ENCODE measurements around the gene GPAM.

The GPAM gene

GRCh38 chr10:112168733-112169132, 14.8 kb downstream of the GPAM start:
- no peak for DNase-seq (ENCODE audit: low spot score)
- TF ChIP-seq CTCF (IDR thresholded peaks at IDR 0.05; ENCODE audit: borderline replicate concordance, control extremely low read depth, extremely low read depth, insufficient read depth, missing control alignments), result no peak
- in situ Hi-C loops (cut with MboI; ENCODE audit: low sequenced_read_pairs, unreplicated experiment), result no loop called here

GRCh38 chr10:112166800-112167199, 16.8 kb downstream of the GPAM start:
- TF ChIP-seq CTCF (IDR thresholded peaks at IDR 0.05; ENCODE audit: borderline replicate concordance, control extremely low read depth, extremely low read depth, insufficient read depth, missing control alignments), result no peak
- DNase-seq (ENCODE audit: low spot score), result no peak
- in situ Hi-C loops (cut with MboI; ENCODE audit: low sequenced_read_pairs, unreplicated experiment), result no loop called here

- in situ Hi-C loops (cut with MboI; ENCODE audit: low sequenced_read_pairs, unreplicated experiment), result no loop called here
- DNase-seq (ENCODE audit: low spot score), result no peak
- TF ChIP-seq CTCF (IDR thresholded peaks at IDR 0.05; ENCODE audit: borderline replicate concordance, control extremely low read depth, extremely low read depth, insufficient read depth, missing control alignments), result no peak
Observed at GRCh38 chr10:112161757-112162518, 21.6 kb downstream of the GPAM start.

- in situ Hi-C loops (cut with MboI; ENCODE audit: low sequenced_read_pairs, unreplicated experiment), result no loop called here
Observed at GRCh38 chr10:112160834-112161233, 22.7 kb downstream of the GPAM start.

GRCh38 chr10:112159469-112159868, 24.1 kb downstream of the GPAM start:
- in situ Hi-C loops (cut with MboI; ENCODE audit: low sequenced_read_pairs, unreplicated experiment), result no loop called here
- DNase-seq (ENCODE audit: low spot score), result no peak
- no peak for TF ChIP-seq CTCF (IDR thresholded peaks at IDR 0.05; ENCODE audit: borderline replicate concordance, control extremely low read depth, extremely low read depth, insufficient read depth, missing control alignments)

More at GRCh38 chr10:112160834-112161233, 22.7 kb downstream of the GPAM start:
- DNase-seq (ENCODE audit: low spot score), result no peak
- TF ChIP-seq CTCF (IDR thresholded peaks at IDR 0.05; ENCODE audit: borderline replicate concordance, control extremely low read depth, extremely low read depth, insufficient read depth, missing control alignments), result no peak

GRCh38 chr10:112151524-112152039, 32.0 kb downstream of the GPAM start:
- in situ Hi-C loops (cut with MboI; ENCODE audit: low sequenced_read_pairs, unreplicated experiment), result no loop called here
- DNase-seq (ENCODE audit: low spot score), result no peak
- TF ChIP-seq CTCF (IDR thresholded peaks at IDR 0.05; ENCODE audit: borderline replicate concordance, control extremely low read depth, extremely low read depth, insufficient read depth, missing control alignments), result no peak
